Mammary epithelial cell (primary cell): ENCODE measurements around the gene GRB10.

Experiments used
- CTCF ChIP-seq, 2 donors: IDR thresholded peaks in 1 of 2; conservative IDR thresholded peaks in 1 of 2; 2 replicates each; pipeline ENCODE4 v1.5.1; 2011 to 2012; ENCODE audit warnings: inconsistent platforms in 2 of 2, low read length in 2 of 2, mild to moderate bottlenecking in 2 of 2, control low read depth in 1 of 2, low read depth in 1 of 2; ENCODE audit not compliant: insufficient read depth in 1 of 2; ENCODE audit errors: extremely low read depth in 1 of 2
- EZH2 ChIP-seq: IDR thresholded peaks from 2 replicates; pipeline ENCODE4 v1.6.1; 2012; ENCODE audit warnings: low read length, inconsistent platforms, borderline replicate concordance

- TF ChIP-seq CTCF (conservative IDR thresholded peaks at IDR 0.05 in 1 of 2, IDR thresholded peaks at IDR 0.05 in 1 of 2; ENCODE audit: extremely low read depth in 1 of 2, insufficient read depth in 1 of 2, low read depth in 1 of 2, low read length in 2 of 2), result no peak
- no peak for TF ChIP-seq EZH2
Measured at GRCh38 chr7:50814166-50814565, 31.5 kb upstream of the GRB10 start.
